Mesendoderm (in vitro differentiated cells): ENCODE results near the gene ABCF1.

ENCODE experiments used
- DNase-seq: peaks from one replicate; pipeline ENCODE4 v3.0.0; 2013
- H2AK5ac ChIP-seq: 2 replicates; pipeline ENCODE4 v1.6.1; 2013; ENCODE audit warnings: low read length, inconsistent platforms
- H2BK120ac ChIP-seq: 2 replicates; pipeline ENCODE4 v1.6.1; 2013; ENCODE audit warnings: low read depth, mild to moderate bottlenecking, low read length, moderate library complexity, mixed read lengths
- H2BK15ac ChIP-seq: replicated peaks from 2 replicates; pipeline ENCODE4 v1.6.1; 2013; ENCODE audit warnings: low read depth, mild to moderate bottlenecking, moderate library complexity
- H2BK5ac ChIP-seq: 2 replicates; pipeline ENCODE4 v1.6.1; 2013; ENCODE audit warnings: low read length, inconsistent platforms
- H3K18ac ChIP-seq: 2 replicates; pipeline ENCODE4 v1.6.1; 2013; ENCODE audit warnings: mild to moderate bottlenecking, low read length, mixed read lengths
- H3K23ac ChIP-seq: one replicate; pipeline ENCODE4 v1.6.1; 2013; ENCODE audit warnings: low read length
- H3K27ac ChIP-seq: 2 replicates; pipeline ENCODE4 v1.5.1; 2013; ENCODE audit warnings: low read depth, mild to moderate bottlenecking, inconsistent platforms, low read length, moderate library complexity
- H3K27me3 ChIP-seq: 2 replicates; pipeline ENCODE4 v1.6.1; 2013; ENCODE audit warnings: low read length, control low read depth, mild to moderate bottlenecking, inconsistent platforms; ENCODE audit not compliant: insufficient read depth, poor library complexity
- H3K36me3 ChIP-seq: 2 replicates; pipeline ENCODE4 v1.6.1; 2013; ENCODE audit warnings: low read length, inconsistent platforms; ENCODE audit not compliant: control insufficient read depth, insufficient read depth
- H3K4ac ChIP-seq: one replicate; pipeline ENCODE4 v1.6.1; 2013; ENCODE audit warnings: low read depth, mild to moderate bottlenecking, low read length, moderate library complexity
- H3K4me1 ChIP-seq: 2 replicates; pipeline ENCODE4 v1.6.1; 2013; ENCODE audit warnings: low read depth, low read length, inconsistent platforms; ENCODE audit not compliant: control insufficient read depth
- H3K4me2 ChIP-seq: 2 replicates; pipeline ENCODE4 v1.6.1; 2013; ENCODE audit warnings: low read length
- H3K4me3 ChIP-seq: 2 replicates; pipeline ENCODE4 v1.5.1; 2013; ENCODE audit warnings: mild to moderate bottlenecking, low read length
- H3K56ac ChIP-seq: one replicate; pipeline ENCODE4 v1.6.1; 2013; ENCODE audit warnings: low read length
- H3K79me1 ChIP-seq: 2 replicates; pipeline ENCODE4 v1.6.1; 2013; ENCODE audit warnings: low read length, inconsistent platforms
- H3K79me2 ChIP-seq: 2 replicates; pipeline ENCODE4 v1.6.1; 2013; ENCODE audit warnings: mild to moderate bottlenecking, low read length; ENCODE audit not compliant: control insufficient read depth, insufficient read depth
- H3K9ac ChIP-seq: 2 replicates; pipeline ENCODE4 v1.6.1; 2013; ENCODE audit warnings: low read length, inconsistent platforms
- H4K5ac ChIP-seq: one replicate; pipeline ENCODE4 v1.6.1; 2013; ENCODE audit warnings: low read length
- H4K8ac ChIP-seq: one replicate; pipeline ENCODE4 v1.6.1; 2013; ENCODE audit warnings: low read depth, mild to moderate bottlenecking, control low read depth, low read length, moderate library complexity
- WGBS: extraction: QIAGEN DNeasy Blood & Tissue Kit; methylation state at CpG from one replicate; pipeline ENCODE4 v1.1.7; 2013; ENCODE audit warnings: low lambda C conversion rate, missing lambda C conversion rate; ENCODE audit not compliant: insufficient coverage; ENCODE audit errors: extremely low coverage; 5-methylcytosine and 5-hydroxymethylcytosine counted together

Gene ABCF1

DNA sequence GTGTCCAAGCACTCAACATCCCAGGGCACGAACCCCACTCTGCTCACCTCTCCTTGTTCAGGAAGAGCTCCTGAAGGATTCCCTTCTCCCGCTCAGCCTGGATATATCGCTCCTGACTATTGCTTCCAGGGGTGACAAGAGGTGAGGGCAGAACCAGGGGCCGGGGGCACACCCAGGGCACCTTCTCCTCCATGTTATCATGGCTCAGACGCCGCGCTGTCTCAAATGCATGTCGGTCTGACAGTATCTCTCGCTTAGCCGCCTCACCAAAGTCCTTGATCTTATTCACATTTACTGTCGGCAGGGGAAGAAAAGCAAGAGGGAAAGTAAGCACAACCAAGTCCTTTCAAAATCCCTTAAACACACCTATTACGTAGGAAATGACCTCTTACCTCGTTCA is 32.7 kb downstream of the ABCF1 start:
- no peak overlapping the region for H4K5ac ChIP-seq
- no CpG with 5 or more reads among the region's 13 CpGs for WGBS
- H2BK15ac ChIP-seq: no peak overlapping the region
- peaks cover 2% of the 10 kb centered on the region for H3K79me1 ChIP-seq
- no peak overlapping the region for H3K18ac ChIP-seq
- no peak overlapping the region for H3K4me3 ChIP-seq
- H3K27me3 ChIP-seq: no peaks in the 10 kb centered on the region
- H2BK120ac ChIP-seq: no peak overlapping the region
- no peak overlapping the region for H2AK5ac ChIP-seq
- no peak for DNase-seq
- H3K4ac ChIP-seq: no peak overlapping the region
- no peak overlapping the region for H4K8ac ChIP-seq
- no peak overlapping the region for H3K4me2 ChIP-seq
- H3K56ac ChIP-seq: no peak overlapping the region
- H3K36me3 ChIP-seq: peaks cover 41% of the 10 kb centered on the region
- no peak overlapping the region for H3K23ac ChIP-seq
- H2BK5ac ChIP-seq: no peak overlapping the region
- no peak overlapping the region for H3K9ac ChIP-seq
- H3K79me2 ChIP-seq: no peaks in the 10 kb centered on the region
- no peaks in the 10 kb centered on the region for H3K4me1 ChIP-seq
- no peak overlapping the region for H3K27ac ChIP-seq

- Histone ChIP-seq H3K4me3 (no peak overlapping the region), H3K4me2 (no peak overlapping the region), H3K79me2 (no peaks in the 10 kb centered on the region), H2AK5ac (no peak overlapping the region), H3K18ac (no peak overlapping the region), H3K4me1 (peaks cover 3% of the 10 kb centered on the region), H4K5ac (no peak overlapping the region), H3K9ac (no peak overlapping the region), H3K4ac (no peak overlapping the region), H2BK5ac (no peak overlapping the region), H3K23ac (no peak overlapping the region), H3K56ac (no peak overlapping the region), H3K79me1 (peaks cover 6% of the 10 kb centered on the region), H2BK15ac (no peak overlapping the region), H4K8ac (no peak overlapping the region), H3K27ac (no peak overlapping the region), H2BK120ac (no peak overlapping the region), H3K36me3 (peaks cover 18% of the 10 kb centered on the region), H3K27me3 (no peaks in the 10 kb centered on the region)
- WGBS: no CpG with 5 or more reads among the region's 4 CpGs
- no peak for DNase-seq
Observed at GRCh38 chr6:30610065-30610464, 38.8 kb downstream of the ABCF1 start.

GRCh38 chr6:30611150-30611855 is 40.1 kb downstream of the ABCF1 start:
- no peak overlapping the region for H4K5ac ChIP-seq
- H3K9ac ChIP-seq: no peak overlapping the region
- H4K8ac ChIP-seq: no peak overlapping the region
- H3K4ac ChIP-seq: no peak overlapping the region
- no peak overlapping the region for H3K23ac ChIP-seq
- H3K18ac ChIP-seq: no peak overlapping the region
- no peak overlapping the region for H3K56ac ChIP-seq
- H3K4me3 ChIP-seq: no peak overlapping the region
- H3K4me1 ChIP-seq: peaks cover 3% of the 10 kb centered on the region
- no peak overlapping the region for H2BK5ac ChIP-seq
- no peak overlapping the region for H3K27ac ChIP-seq
- no peak overlapping the region for H2BK120ac ChIP-seq
- peaks cover 11% of the 10 kb centered on the region for H3K36me3 ChIP-seq
- no peaks in the 10 kb centered on the region for H3K27me3 ChIP-seq
- DNase-seq: no peak
- H3K79me1 ChIP-seq: peaks cover 5% of the 10 kb centered on the region
- H2BK15ac ChIP-seq: no peak overlapping the region
- H3K79me2 ChIP-seq: peaks cover 5% of the 10 kb centered on the region
- no CpG with 5 or more reads among the region's 9 CpGs for WGBS
- no peak overlapping the region for H2AK5ac ChIP-seq
- H3K4me2 ChIP-seq: no peak overlapping the region

- Histone ChIP-seq H4K5ac (no peak overlapping the region), H3K18ac (no peak overlapping the region), H3K9ac (no peak overlapping the region), H3K4me2 (no peak overlapping the region), H3K4ac (no peak overlapping the region), H2BK5ac (no peak overlapping the region), H2AK5ac (no peak overlapping the region), H3K79me1 (peaks cover 5% of the 10 kb centered on the region), H3K36me3 (peaks cover 9% of the 10 kb centered on the region), H3K4me1 (peaks cover 3% of the 10 kb centered on the region), H3K23ac (no peak overlapping the region), H3K4me3 (no peak overlapping the region), H2BK15ac (no peak overlapping the region), H3K79me2 (peaks cover 10% of the 10 kb centered on the region), H3K27ac (no peak overlapping the region), H2BK120ac (no peak overlapping the region), H3K27me3 (no peaks in the 10 kb centered on the region), H4K8ac (no peak overlapping the region), H3K56ac (no peak overlapping the region)
- no peak for DNase-seq
- no CpG with 5 or more reads among the region's 2 CpGs for WGBS
Observed at GRCh38 chr6:30611856-30612194, 40.6 kb downstream of the ABCF1 start.

DNA sequence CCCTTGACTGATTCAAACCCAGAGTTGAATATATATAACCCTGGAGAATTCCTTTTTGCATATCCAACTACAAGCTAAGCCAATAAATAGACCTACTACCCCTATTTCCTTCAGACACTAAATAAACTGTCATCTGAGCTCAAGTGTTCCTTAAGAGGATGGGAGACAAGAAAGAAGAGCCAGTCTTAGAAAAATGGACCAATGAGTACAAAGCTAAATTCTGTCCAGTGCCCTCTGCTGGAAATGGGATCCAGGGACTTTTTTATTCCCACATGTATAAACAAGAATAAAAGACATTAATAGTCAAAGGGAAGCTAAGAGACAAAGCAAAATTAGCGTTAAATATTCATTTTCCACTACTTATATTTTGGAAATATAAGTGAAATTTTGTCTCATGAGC is 41.0 kb downstream of the ABCF1 start:
- H3K79me2 ChIP-seq: peaks cover 12% of the 10 kb centered on the region
- H4K5ac ChIP-seq: no peak overlapping the region
- no peak overlapping the region for H3K23ac ChIP-seq
- H4K8ac ChIP-seq: no peak overlapping the region
- peaks cover 5% of the 10 kb centered on the region for H3K79me1 ChIP-seq
- no peak overlapping the region for H3K56ac ChIP-seq
- H3K4me3 ChIP-seq: no peak overlapping the region
- no peaks in the 10 kb centered on the region for H3K27me3 ChIP-seq
- no peak overlapping the region for H3K18ac ChIP-seq
- H3K4me2 ChIP-seq: no peak overlapping the region
- no peak overlapping the region for H3K9ac ChIP-seq
- no CpG with 5 or more reads among the region's 1 CpG for WGBS
- DNase-seq: no peak
- H3K27ac ChIP-seq: no peak overlapping the region
- peaks cover 3% of the 10 kb centered on the region for H3K4me1 ChIP-seq
- H2AK5ac ChIP-seq: no peak overlapping the region
- peaks cover 9% of the 10 kb centered on the region for H3K36me3 ChIP-seq
- no peak overlapping the region for H3K4ac ChIP-seq
- H2BK15ac ChIP-seq: no peak overlapping the region
- H2BK120ac ChIP-seq: no peak overlapping the region
- no peak overlapping the region for H2BK5ac ChIP-seq

DNA sequence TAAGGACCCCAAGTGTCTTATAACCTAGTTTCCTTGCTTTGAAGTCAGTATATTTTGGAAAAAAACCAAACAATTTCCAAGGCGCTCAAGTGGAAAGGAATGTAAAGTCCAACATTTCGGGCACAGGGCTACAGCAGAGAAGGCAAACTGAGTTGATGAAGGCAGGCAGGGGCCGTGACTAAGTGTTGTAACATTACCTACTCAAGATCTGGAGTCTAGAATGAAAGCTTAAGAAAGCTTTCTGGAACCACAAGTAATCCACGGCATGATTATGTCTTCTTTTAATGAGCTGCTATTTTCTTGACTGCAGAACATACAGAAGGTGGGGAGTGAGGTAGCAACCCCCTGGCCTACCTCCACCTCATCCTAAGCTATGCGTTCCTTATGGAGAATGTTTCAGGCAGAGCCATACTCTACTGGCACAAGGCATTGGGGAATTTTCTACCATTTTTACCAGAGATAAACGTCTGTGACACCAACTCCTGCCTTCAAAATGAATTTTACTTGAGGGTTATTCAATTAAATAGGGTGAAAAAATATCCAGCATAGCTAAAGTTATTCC is 41.5 kb downstream of the ABCF1 start:
- Histone ChIP-seq H2BK120ac (no peak overlapping the region), H3K9ac (no peak overlapping the region), H3K23ac (no peak overlapping the region), H4K5ac (no peak overlapping the region), H3K56ac (no peak overlapping the region), H3K27me3 (no peaks in the 10 kb centered on the region), H2BK5ac (no peak overlapping the region), H3K4me2 (no peak overlapping the region), H3K4me3 (no peak overlapping the region), H4K8ac (no peak overlapping the region), H3K79me2 (peaks cover 12% of the 10 kb centered on the region), H3K4me1 (peaks cover 3% of the 10 kb centered on the region), H3K36me3 (peaks cover 9% of the 10 kb centered on the region), H2BK15ac (no peak overlapping the region), H3K79me1 (peaks cover 5% of the 10 kb centered on the region), H3K18ac (no peak overlapping the region), H3K27ac (no peak overlapping the region), H3K4ac (no peak overlapping the region), H2AK5ac (no peak overlapping the region)
- no peak for DNase-seq
- no CpG with 5 or more reads among the region's 6 CpGs for WGBS
